GM20431 (cell line): ENCODE measurements around the gene TEPSIN.
"Not testable (repeated sequence)": the region's sequence is repeated elsewhere in the genome, so short reads cannot be mapped to it uniquely, and the experiment has no call there.

Experiments used
- in situ Hi-C: fragments of 300-500 bp; cut with MseI, MboI; formaldehyde crosslinking; loops from one replicate; pipeline ENCODE4 v1.15.0; 2020; ENCODE audit warnings: low sequenced_read_pairs; ENCODE audit not compliant: unreplicated experiment

Gene TEPSIN

GRCh38 chr17:81238490-81238814 lies 403 bp downstream of the TEPSIN start:
- in situ Hi-C loops = no loop called here

DNA sequence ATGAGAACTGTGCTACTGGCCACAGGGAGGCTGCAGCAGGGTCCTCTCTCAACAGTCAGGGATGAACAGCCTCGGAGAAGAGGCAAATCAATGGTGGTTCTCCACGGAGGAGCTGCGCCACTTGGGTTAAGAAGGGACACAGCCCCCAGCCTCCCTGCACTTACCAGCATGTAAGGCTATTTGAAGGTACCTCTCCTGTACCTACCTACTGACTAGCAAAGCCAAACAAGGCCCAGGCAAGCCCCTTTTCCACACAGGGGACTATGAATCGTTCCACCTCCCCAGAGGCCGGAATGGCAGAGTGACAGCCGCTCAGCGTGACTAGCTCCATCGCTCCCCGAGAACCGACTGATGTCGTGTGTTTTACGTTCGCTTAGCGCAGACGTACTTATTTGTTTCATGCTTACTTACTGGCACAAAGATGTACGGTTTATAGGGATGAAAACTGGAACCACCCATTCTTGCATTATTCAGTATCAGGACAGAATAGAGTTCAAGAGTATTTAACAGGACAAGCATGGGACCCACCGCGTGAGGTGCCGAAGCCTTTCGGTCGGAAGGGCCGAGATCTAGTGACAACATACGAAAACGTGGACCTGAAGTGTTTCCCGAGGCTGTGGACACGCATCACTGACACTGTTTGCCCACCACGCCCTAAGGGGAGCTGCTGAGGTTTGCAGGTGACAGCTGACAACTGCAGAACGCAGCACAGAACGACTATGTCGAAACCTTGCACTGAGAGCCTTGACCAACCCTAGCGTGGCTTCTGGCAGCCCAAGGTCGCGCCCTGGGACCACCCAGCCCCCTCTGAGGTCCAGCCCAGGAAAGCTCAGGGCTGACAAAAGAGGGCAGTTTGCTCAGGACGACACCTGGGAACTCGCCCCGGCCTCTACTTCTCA lies 1.0 kb downstream of the TEPSIN start:
- in situ Hi-C loops = no loop called here

DNA sequence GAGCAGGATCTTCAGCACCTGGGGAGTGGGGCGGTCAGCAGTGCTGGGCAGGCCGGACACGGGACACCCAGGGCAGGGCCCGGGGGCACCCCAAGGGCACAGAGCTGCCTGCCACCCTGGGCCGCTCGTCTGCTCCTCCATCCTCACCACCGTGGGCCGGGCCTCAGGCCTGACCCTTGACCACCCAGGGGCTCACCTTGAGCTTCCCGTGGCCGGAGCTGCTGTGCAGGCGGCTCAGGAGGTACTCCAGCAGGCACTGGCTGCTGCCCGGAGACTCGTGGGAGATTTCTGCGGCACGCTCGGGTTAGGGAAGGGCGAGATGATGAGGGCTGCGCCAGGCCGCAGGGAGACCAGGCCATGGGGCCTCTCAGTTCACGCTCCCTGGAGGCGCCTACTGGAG lies 2.1 kb downstream of the TEPSIN start:
- in situ Hi-C loops = no loop called here

- in situ Hi-C loops = no loop called here
Observed at GRCh38 chr17:81235822-81236740, 2.8 kb downstream of the TEPSIN start.

DNA sequence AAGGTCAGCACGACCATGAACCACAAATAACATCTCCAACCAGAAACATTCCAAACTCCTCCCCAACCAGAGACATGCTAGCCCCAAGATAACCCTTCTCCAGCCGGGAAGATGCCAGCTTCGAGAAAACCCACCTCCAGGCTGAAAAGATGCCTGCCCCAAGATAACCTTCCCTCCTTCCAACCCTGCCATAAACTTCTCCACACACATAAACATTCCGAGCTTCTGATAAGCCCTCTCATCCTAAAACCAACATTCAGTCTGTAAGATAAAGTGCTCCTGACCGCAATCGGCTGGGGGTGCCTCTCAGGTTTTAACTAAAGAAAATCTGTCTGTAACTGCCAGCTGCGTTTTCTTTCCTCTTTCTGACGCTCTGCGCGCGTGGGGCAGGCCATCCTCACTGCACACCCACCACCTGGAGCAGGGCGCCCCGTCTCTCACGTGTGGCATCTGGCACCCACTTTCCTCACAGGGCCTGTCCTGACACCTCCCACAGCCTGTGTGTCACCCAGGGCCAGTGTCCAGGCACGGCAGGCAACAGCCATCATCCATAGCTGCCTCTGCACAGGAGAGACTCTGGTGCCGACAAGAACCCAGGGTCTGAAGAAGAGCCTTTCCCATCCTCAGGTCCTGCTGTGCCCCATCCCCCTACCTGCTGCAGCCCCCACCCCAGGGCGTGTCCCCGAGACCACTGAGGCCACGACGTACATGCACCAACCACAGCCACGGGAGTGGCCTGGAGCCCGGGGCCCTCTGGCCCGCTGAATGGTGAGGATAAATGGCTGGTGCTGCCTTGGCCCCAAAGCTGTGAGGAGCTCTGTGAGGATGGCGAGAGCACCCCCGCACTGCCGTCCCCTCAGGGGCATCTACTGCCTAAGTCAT lies 3.7 kb downstream of the TEPSIN start:
- in situ Hi-C loops = no loop called here

DNA sequence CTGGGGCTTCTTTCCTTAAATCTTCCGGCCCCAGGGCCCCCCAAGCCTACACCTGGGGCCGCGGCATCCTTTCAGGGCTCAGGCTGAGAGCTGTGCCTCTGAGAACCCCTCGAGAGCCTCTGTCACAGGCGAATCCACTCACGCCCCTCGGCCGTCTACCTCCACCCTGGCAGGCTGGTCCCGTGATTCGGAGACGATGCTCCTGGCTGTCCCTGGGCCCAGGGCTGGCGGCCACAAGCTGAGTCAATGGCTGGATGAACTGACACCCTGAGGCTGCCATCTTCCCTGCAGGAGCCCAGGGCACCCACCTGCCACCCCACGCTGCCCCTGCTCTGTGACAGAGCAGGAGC lies 4.4 kb downstream of the TEPSIN start:
- in situ Hi-C loops = no loop called here

GRCh38 chr17:81233811-81234505 lies 4.9 kb downstream of the TEPSIN start:
- in situ Hi-C loops = no loop called here

- in situ Hi-C loops = no loop called here
Observed at GRCh38 chr17:81233316-81233715, 5.5 kb downstream of the TEPSIN start.

- in situ Hi-C loops = no loop called here
Observed at GRCh38 chr17:81232616-81233241, 6.1 kb downstream of the TEPSIN start.

DNA sequence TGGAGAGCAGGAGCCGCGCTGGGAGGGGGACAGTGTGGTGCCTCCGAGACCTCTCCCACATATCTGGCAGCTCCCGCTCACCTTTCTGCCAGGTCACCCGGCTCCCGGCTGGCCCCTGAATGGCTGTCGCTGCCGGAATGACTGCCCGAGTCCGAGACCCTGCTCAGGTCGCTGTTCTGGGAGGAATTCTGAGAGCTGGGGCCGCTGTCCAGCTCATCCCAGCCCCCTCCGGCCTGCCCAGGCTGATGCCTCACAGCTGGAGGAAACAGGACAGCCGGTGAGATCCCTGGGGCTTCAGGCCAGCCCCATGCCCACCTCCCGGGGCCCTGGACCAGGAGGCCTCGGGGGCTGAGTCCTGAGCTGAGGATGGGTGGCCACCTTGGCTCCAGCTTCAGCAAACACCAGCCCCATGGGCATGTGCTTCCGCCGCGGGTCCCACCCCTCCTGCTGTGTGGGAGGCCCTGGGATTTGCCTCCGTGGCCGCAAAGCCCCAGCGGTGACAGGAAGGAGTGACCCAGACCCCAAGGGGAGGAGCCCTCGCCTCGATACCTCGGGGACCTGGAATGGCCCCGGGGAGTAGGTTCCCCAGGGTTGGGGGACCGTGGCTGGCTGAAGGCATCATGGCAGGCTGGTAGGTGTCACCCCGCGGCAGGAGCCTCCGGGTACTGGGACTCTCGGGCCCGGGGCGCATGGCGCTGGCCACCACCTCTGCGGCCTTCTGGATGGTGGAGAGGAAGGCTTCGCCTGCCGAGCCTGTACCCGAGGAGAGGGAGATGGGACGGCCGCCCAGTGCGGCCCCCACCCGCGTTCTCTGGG lies 6.9 kb downstream of the TEPSIN start:
- in situ Hi-C loops = no loop called here

DNA sequence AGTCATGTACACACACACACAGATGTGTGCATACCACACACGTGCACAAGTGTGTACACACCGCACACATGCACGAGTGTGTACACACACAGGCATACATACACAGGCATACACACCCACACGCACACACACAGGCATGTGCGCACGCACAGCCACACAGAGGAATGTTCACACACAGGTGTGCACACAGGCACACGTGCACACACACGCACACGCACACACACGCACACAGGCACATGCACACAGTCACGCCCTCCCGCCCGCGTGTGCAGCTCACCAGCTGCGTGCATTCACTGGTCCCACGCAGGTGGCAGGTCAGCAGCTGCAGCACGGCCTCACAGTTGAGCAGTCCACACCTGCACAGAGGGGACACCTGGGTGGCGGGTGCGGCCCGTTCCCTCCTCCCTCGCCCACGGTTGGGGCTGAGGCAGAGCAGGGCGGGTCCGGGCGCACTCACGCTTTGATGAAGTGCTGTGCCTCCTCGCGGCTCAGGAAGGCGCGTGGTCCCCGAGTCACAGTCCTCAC lies 7.7 kb downstream of the TEPSIN start:
- in situ Hi-C loops = no loop called here

DNA sequence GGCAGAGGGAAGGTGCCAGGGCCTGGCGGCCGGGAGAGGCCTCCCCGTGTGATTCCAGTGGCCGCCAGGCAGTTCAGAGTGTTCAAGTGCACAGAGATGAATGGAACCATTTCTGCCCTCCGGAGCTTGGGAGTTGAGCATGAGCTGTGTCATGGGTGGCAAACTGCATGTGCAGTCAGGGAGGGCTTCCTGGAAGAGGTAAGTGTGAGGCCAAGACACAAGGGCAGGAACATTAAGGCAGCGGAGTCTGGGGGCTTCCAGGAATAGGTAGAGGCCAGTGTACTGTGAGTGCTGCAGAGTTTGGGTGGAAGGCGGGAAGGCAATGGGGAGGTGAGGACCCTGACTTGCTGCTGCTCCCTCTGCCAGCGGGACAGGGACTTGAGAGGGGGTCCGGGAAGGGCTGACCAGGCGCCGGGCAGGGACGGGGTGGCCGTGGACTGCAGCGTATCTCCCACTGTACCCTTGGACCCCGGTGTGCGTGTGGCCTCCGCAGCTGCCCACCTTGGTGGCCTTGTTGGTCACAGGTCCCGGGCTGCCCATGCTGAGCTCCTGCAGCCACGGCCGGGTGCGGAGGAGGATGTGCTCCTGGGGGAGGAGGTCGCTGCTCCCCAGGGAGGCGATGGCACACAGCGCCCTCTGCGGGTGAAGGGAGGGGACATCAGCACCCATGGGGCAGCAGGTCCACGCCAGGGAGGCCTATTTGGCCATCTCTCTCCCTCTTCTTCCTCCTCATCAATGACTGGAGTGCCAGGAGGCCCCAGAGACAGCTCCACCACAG lies 8.6 kb downstream of the TEPSIN start:
- in situ Hi-C loops = no loop called here

- in situ Hi-C loops = no loop called here
Observed at GRCh38 chr17:81229666-81229920, 9.3 kb downstream of the TEPSIN start.

DNA sequence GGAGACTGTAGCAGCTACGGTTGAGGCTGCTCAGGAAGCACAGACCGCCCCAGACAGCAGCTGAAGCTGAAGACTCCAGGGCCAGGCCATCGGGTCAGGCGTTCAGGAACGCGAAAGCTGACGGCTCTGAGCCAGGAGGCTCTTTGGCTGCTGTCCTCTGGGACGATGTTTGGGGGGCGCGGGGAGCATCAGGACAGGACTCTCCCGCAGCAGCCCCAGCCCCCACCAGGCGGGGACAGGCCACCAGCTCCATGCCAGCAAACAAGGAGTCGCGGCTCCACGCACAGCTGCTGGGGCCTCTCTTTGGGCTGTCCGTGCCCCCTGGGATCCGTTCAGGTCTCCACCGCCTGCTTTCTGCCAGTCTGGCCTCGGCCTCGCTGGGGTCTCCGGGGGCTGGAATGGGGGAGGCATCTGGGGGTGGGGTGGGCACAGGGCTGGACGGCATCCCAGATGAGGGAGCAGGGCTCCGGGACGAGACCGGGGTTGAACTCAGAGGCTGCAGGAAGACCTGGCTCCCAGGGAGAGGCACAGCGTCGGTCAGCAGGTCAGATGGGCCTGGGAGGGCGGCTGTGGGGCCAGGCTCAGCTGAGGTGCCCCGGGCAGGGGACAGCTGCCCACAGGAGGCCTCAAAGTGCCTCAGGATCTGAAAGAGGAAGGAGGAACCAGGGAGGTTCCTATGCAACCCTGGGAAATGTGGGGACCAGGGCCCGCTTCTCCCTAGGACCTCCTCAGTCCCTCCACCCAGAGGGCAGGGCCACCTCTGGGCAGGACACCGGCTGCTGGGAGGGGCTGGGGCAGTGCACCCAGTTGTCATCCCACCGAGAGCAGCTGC lies 9.8 kb downstream of the TEPSIN start:
- in situ Hi-C loops = no loop called here

DNA sequence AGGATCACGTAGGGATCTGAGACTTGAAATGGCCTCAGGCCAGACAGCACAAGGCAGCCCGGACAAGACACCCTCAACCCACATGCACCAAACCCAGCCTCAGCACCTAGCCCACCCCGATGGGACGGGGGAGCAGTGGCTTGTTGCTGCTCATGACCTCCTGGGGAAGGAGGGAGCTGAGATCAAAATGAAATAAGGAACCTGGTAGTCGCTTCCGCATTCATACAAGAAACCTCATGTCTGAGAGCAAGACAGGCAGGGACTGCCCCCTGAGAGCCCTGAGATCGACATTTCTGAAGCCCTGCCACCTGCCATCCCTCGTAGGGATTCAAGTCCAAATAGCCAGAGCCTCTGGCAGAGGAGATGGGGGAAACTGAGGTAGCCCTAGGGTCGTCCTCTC lies 10.4 kb downstream of the TEPSIN start:
- in situ Hi-C loops = no loop called here

DNA sequence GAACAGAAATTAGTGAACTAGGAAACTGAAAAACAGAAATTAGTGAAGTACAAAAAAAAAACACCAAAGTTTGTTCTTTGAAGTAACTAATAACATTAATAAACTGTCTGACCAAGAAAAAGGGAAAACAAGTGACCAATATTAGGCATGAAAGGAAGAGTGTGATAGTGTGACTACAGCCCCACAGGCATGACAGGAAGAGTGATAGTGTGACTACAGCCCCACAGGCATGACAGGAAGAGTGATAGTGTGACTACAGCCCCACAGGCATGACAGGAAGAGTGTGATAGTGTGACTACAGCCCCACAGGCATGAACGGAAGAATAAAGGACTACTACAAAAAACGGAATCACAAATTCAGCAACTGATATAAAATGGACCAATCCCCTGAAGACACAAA lies 11.2 kb downstream of the TEPSIN start:
- in situ Hi-C loops = not testable (repeated sequence)

DNA sequence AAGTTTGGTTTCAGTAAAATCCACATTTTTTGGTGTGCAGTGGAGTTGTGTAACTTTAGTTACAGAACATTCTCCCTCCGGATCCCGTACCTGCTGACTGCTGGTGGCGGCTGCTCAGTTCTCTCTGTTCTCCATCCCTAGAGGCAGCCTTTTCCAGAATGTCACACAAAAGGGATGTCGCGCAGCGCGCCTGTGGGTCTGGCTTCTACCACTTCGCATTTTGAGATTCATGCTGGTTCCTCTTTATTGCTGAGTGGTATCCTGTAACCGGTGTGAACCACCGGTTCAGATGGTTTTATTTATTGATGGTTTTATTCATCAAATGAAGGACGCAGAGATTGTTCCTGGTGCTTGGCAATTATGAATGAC lies 15.1 kb downstream of the TEPSIN start:
- in situ Hi-C loops = no loop called here
